Measurements from ENCODE around the gene BDNF.

- TF ChIP-seq EZH2 (IDR thresholded peaks at IDR 0.05; ENCODE audit: borderline replicate concordance) (no peak), CTCF (IDR thresholded peaks at IDR 0.05; ENCODE audit: poor library complexity) (no peak)
Measured at GRCh38 chr11:27719546-27719925, 19.3 kb upstream of the BDNF start.

All from hepatocyte (in vitro differentiated cells).